Prostate gland (tissue), 2 donors: ENCODE results near the gene DPYSL3.

Source experiments
- CTCF ChIP-seq, 4 experiments: fragments of 200-600 bp in 2 of 4; fragments of 450-650 bp in 2 of 4; sonication (generic) in 2 of 4; IDR thresholded peaks; 1 replicate in 3 of 4; 2 replicates in 1 of 4; pipeline ENCODE4 v1.5.1; 2016 to 2019; ENCODE audit warnings: antibody characterized with exemption in 4 of 4, mild to moderate bottlenecking in 2 of 4, moderate library complexity in 2 of 4
- POLR2A ChIP-seq: fragments of 450-650 bp; IDR thresholded peaks from one replicate; pipeline ENCODE4 v1.6.1; 2016; ENCODE audit warnings: antibody characterized with exemption, mild to moderate bottlenecking
- POLR2AphosphoS5 ChIP-seq: sonication (generic); formaldehyde crosslinking; IDR thresholded peaks from one replicate; pipeline ENCODE4 v1.6.1; 2017; ENCODE audit warnings: antibody characterized with exemption

GRCh38 chr5:147418613-147419012, 91.3 kb downstream of the DPYSL3 start:
- no peak for TF ChIP-seq POLR2A
- no peak for TF ChIP-seq CTCF (IDR thresholded peaks at IDR 0.05)
- no peak for TF ChIP-seq POLR2AphosphoS5
